Prostate gland (tissue), 2 donors: ENCODE measurements around the gene PAQR9.

Experiments used
- POLR2A ChIP-seq: fragments of 450-650 bp; IDR thresholded peaks from one replicate; pipeline ENCODE4 v1.6.1; 2016; ENCODE audit warnings: antibody characterized with exemption, mild to moderate bottlenecking
- POLR2AphosphoS5 ChIP-seq: sonication (generic); formaldehyde crosslinking; IDR thresholded peaks from one replicate; pipeline ENCODE4 v1.6.1; 2017; ENCODE audit warnings: antibody characterized with exemption
- TF ChIP-seq, protein P1 (sequence below), 4 experiments: fragments of 200-600 bp in 2 of 4; fragments of 450-650 bp in 2 of 4; sonication (generic) in 2 of 4; IDR thresholded peaks; 1 replicate in 3 of 4; 2 replicates in 1 of 4; pipeline ENCODE4 v1.5.1; 2016 to 2019; ENCODE audit warnings: antibody characterized with exemption in 4 of 4, mild to moderate bottlenecking in 2 of 4, moderate library complexity in 2 of 4

DNA sequence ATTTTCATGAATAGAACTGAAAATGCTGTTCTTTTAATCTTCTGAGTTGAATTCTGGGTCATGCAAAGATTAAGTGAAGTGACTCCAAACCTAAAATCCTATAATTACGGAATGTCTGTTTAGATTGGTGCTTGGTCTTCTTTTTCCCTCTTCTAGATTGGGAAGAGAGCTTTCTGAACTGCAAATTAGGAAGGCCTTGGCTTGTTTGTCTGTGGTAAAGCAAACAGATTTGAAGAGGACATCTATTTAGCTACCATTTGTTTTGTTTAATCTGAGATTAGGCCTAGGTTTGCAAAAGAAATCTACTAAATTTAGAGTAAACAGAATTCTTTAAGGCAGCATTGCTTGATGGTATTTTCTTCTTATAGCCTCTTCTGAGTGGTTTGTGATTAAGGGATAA is 23.5 kb downstream of the PAQR9 start:
- TF ChIP-seq, protein P1, sequence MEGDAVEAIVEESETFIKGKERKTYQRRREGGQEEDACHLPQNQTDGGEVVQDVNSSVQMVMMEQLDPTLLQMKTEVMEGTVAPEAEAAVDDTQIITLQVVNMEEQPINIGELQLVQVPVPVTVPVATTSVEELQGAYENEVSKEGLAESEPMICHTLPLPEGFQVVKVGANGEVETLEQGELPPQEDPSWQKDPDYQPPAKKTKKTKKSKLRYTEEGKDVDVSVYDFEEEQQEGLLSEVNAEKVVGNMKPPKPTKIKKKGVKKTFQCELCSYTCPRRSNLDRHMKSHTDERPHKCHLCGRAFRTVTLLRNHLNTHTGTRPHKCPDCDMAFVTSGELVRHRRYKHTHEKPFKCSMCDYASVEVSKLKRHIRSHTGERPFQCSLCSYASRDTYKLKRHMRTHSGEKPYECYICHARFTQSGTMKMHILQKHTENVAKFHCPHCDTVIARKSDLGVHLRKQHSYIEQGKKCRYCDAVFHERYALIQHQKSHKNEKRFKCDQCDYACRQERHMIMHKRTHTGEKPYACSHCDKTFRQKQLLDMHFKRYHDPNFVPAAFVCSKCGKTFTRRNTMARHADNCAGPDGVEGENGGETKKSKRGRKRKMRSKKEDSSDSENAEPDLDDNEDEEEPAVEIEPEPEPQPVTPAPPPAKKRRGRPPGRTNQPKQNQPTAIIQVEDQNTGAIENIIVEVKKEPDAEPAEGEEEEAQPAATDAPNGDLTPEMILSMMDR (IDR thresholded peaks at IDR 0.05): no peak
- TF ChIP-seq POLR2A (no peak), POLR2AphosphoS5 (no peak)
